ENCODE data around the gene CNOT11.
"Not testable (repeated sequence)": the region's sequence is repeated elsewhere in the genome, so short reads cannot be mapped to it uniquely, and the experiment has no call there.

Gene CNOT11

DNA sequence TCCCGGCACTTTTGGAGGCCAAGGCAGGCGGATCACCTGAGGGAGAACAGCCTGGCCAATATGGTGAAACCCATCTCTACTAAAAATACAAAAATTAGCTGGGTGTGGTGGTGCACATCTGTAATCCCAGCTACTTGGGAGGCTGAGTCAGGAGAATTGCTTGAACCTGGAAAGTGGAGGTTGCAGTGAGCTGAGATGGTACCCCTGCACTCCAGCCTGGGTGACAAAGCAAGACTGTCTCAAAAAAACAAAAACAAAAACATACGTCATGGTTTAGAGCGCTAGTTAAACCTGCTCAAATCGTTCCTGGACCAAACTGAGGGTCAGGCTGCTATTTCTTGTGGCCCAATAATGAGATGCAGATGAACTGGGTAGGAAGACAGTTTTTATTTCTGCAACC, 7.2 kb upstream of the CNOT11 start:
- DNase-seq (ENCODE audit: low spot score), result not testable (repeated sequence)

- not testable (repeated sequence) for DNase-seq (ENCODE audit: low spot score)
These were observed 3.9 kb upstream of the CNOT11 start for GRCh38 chr2:101248756-101249155.

GRCh38 chr2:101249826-101250225, 2.9 kb upstream of the CNOT11 start:
- DNase-seq (ENCODE audit: low spot score), result no peak

- DNase-seq (ENCODE audit: low spot score), result not testable (repeated sequence)
These were observed 1.4 kb upstream of the CNOT11 start for GRCh38 chr2:101251246-101251781.

DNA sequence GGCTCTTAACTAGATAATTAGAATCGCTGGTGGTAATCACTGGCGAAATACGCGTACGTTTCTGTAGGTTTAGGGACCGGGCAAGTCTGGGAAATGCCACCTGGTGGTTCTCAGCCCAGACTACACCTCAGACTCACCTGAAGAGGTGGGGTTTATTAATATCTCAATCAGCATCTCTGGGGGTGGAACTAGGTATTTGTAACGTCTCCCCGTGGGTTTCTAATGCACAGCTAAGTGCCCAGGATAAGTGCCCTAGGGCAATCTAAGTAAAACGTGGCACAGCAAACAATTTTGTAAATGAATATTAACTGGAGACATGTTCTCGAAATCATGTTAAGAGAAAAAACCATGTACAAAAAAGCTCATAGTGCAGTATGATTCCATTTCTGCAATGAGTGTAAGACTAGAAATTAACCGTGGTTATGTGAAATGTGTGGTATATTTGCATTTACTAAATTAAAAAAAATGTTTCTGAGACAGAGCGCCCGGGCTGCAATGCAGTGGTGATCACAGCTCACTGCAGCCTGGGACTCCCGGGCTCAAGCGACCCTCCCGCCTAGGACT, 760 bp upstream of the CNOT11 start:
- no peak for DNase-seq (ENCODE audit: low spot score)

- DNase-seq (ENCODE audit: low spot score), result peak; percentile 14
These were observed 472 bp downstream of the CNOT11 start for GRCh38 chr2:101253013-101253702.

- no peak for DNase-seq (ENCODE audit: low spot score)
These were observed 1.2 kb downstream of the CNOT11 start for GRCh38 chr2:101253703-101254450.

- no peak for DNase-seq (ENCODE audit: low spot score)
These were observed 2.8 kb downstream of the CNOT11 start for GRCh38 chr2:101255501-101255900.

GRCh38 chr2:101256316-101256715, 3.6 kb downstream of the CNOT11 start:
- no peak for DNase-seq (ENCODE audit: low spot score)

- DNase-seq (ENCODE audit: low spot score), result no peak
These were observed 6.1 kb downstream of the CNOT11 start for GRCh38 chr2:101258804-101259203.

GRCh38 chr2:101262142-101262541, 9.5 kb downstream of the CNOT11 start:
- DNase-seq (ENCODE audit: low spot score), result no peak

DNA sequence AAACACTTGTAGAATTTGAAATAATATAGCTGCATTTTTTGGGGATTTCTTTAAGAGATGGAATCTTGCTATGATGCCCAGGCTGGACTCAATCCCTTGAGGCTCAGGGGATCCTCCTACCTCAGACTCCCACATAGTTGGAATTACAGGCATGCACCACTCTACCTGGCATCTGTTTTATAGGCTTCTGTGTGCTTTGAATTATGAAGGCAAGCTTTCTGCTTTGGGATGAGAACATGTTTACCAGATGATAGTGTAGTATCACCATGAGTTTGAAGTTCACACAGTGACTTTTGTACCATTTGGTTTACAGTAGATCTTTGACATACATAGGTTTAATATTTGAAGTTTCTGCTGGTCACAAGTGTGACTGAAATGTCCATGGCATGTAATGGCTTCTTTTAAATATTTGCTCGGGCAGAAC, 10.7 kb downstream of the CNOT11 start:
- DNase-seq (ENCODE audit: low spot score), result no peak

DNA sequence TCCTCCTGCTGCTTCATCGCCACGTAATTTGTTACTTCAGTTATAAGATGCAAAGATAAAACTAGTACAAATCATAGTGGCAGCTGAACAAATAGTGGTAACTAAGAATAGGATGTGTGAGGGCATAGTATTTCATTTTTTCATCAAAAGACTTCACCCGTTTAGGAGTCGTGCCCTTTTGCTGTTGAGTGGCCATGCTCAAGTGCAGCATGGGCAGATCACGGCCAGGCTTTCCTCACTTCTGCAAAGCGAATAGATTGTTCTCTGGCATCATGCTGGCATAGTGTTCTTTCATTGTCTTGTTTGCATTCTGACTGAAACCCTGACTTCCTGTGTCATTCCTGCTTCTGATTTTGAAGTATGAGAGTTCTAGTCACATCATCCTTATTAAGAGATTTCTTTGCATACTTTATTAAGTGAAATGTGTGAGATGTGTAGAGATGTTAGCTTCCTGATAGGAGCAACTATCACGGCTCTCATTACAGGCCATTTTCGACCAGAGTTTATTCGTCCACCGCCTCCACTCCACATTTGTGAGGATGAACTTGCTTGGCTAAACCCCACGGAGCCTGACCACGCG, 11.8 kb downstream of the CNOT11 start:
- peak; percentile 33 for DNase-seq (ENCODE audit: low spot score)

- DNase-seq (ENCODE audit: low spot score), result no peak
These were observed 13.3 kb downstream of the CNOT11 start for GRCh38 chr2:101265893-101266499.

DNA sequence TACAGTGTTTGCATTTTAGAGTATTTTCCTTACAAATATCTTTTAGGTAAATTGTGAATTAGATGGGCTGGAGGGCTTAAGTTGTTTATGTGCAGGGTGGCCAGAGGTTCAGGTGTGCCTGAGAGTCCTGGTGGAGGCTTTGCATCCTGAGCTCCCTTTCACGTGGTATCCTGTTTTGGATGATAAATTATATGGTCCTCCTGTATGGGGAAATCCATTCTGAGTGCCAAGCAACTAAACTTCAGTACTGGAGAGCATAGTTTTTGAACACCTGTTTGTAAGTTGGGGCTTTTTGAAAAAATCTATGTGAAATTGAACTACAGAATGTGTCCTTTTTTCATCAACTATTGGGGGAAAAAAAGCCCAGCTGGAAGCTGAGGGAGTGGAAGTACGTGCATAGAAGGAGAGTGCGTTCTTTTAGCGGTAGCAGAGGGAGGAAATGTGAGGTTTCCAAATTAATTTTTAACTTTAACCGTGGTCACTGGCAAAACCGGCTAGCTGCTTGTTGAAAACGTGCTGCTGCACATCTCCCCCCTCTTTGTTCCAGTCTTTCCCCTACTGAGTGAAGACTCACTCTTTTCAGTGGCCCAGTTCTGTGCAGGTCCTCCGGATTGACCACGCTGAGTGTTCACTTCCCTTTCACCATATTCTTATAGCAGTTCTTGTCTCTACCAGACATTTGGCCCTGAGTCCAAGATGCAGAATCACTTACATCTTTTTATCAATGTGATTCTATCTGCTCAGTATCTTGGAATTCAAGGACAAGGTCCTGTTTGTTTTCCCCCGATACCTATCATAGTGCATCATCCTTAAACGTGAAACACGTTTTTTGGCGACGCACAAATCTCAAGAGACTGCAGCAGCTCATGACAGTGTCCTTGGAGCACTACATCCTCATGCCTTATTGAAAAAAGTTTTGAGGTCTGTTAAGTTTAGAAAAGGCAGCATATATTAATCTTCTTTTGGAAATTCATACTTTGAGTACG, 15.3 kb downstream of the CNOT11 start:
- DNase-seq (ENCODE audit: low spot score), result no peak

GRCh38 chr2:101270700-101271259, 18.1 kb downstream of the CNOT11 start:
- no peak for DNase-seq (ENCODE audit: low spot score)

- DNase-seq (ENCODE audit: low spot score), result no peak
These were observed 19.5 kb downstream of the CNOT11 start for GRCh38 chr2:101272045-101272784.

GRCh38 chr2:101273056-101273455, 20.4 kb downstream of the CNOT11 start:
- DNase-seq (ENCODE audit: low spot score), result no peak

GRCh38 chr2:101274142-101274541, 21.5 kb downstream of the CNOT11 start:
- no peak for DNase-seq (ENCODE audit: low spot score)

DNA sequence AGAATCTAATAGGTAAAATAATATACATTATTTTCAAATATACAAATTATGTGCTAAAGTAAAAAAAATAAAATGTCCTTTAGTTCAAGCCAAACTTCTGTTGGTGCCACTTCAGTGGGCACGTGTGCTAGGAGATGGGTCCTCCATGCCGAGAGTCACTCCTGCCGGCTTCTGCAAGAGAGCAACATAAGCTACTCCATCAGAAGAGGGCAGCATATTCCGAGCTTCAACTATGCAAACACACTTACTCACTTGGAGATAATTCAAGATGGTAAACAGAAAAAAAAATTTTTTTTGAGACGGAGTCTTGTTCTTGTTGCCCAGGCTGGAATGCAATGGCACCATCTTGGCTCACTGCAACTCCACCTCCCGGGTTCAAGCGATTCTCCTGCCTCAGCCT, 24.4 kb downstream of the CNOT11 start:
- DNase-seq (ENCODE audit: low spot score), result peak; percentile 69

Measured in pons (tissue), 1 donor.